Measurements from ENCODE around the gene HEATR9.

DNA sequence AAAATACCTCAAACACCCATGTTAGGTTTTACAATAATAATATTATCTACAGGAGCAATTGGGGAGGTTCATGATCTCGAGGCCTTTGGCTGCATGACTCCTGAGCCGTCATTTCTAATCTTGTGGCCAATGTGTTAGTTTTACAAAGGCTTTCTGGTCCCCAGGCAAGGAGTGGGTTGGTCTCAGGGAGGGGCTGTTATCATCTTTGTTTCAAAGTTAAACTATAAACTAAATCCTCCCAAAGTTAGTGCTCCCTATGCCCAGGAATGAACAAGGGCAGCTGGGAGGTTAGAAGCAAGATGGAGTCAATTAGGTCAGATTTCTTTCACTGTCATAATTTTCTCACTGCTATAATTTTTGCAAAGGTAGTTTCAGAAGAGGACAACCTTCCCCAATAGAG lies 20.6 kb upstream of the HEATR9 start:
- TF ChIP-seq, protein P1, sequence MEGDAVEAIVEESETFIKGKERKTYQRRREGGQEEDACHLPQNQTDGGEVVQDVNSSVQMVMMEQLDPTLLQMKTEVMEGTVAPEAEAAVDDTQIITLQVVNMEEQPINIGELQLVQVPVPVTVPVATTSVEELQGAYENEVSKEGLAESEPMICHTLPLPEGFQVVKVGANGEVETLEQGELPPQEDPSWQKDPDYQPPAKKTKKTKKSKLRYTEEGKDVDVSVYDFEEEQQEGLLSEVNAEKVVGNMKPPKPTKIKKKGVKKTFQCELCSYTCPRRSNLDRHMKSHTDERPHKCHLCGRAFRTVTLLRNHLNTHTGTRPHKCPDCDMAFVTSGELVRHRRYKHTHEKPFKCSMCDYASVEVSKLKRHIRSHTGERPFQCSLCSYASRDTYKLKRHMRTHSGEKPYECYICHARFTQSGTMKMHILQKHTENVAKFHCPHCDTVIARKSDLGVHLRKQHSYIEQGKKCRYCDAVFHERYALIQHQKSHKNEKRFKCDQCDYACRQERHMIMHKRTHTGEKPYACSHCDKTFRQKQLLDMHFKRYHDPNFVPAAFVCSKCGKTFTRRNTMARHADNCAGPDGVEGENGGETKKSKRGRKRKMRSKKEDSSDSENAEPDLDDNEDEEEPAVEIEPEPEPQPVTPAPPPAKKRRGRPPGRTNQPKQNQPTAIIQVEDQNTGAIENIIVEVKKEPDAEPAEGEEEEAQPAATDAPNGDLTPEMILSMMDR (IDR thresholded peaks at IDR 0.05) = no peak
- TF ChIP-seq EZH2 (IDR thresholded peaks at IDR 0.05; ENCODE audit: borderline replicate concordance, insufficient read depth, low read depth, low read length, poor library complexity, severe bottlenecking) = no peak
